Gastroesophageal sphincter (tissue), 4 donors: ENCODE data around the gene MAPK1IP1L. TPM values are rescaled to one million over a fixed set of nuclear protein-coding genes. Genes with fewer than 3 reads are reported as not detected.

Source experiments
- ATAC-seq: fragments of 150-250 bp; one replicate; pipeline ENCODE4 v1.9.1; 2016; ENCODE audit warnings: mild to moderate bottlenecking, moderate library complexity
- H3K27ac ChIP-seq, 4 donors: fragments of 200-600 bp; sonication (generic) in 3 of 4; 1 replicate in 3 of 4; 2 replicates in 1 of 4; pipeline ENCODE4 v1.5.1; 2016 to 2019
- H3K27me3 ChIP-seq: fragments of 200-600 bp; sonication (generic); one replicate; pipeline ENCODE4 v1.5.1; 2019
- H3K36me3 ChIP-seq, 2 donors: fragments of 200-600 bp; sonication (generic); one replicate each; pipeline ENCODE4 v1.5.1; 2019; ENCODE audit warnings: control low read depth in 1 of 2
- H3K4me1 ChIP-seq, 3 donors: fragments of 200-600 bp; sonication (generic); 1 replicate in 2 of 3; 2 replicates in 1 of 3; pipeline ENCODE4 v1.5.1; 2016 to 2019; ENCODE audit warnings: control low read depth in 2 of 3
- H3K4me3 ChIP-seq, 2 donors: fragments of 200-600 bp; sonication (generic); one replicate each; pipeline ENCODE4 v1.5.1; 2019; ENCODE audit warnings: mild to moderate bottlenecking in 1 of 2, moderate library complexity in 1 of 2
- H3K9me3 ChIP-seq, 3 donors: fragments of 200-600 bp; sonication (generic); one replicate each; pipeline ENCODE4 v1.5.1; 2017 to 2019; ENCODE audit warnings: control low read depth in 2 of 3
- CTCF ChIP-seq, 4 experiments: fragments of 200-600 bp in 2 of 4; fragments of 450-650 bp in 2 of 4; sonication (generic) in 1 of 4; IDR thresholded peaks; one replicate each; pipeline ENCODE4 v1.5.1; 2017 to 2019; ENCODE audit warnings: antibody characterized with exemption in 4 of 4, mild to moderate bottlenecking in 2 of 4, moderate library complexity in 2 of 4
- EP300 ChIP-seq: sonication (generic); formaldehyde crosslinking; IDR thresholded peaks from one replicate; pipeline ENCODE4 v1.6.1; 2017; ENCODE audit warnings: antibody characterized with exemption, mild to moderate bottlenecking
- POLR2A ChIP-seq, 2 donors: fragments of 450-650 bp; IDR thresholded peaks; one replicate each; pipeline ENCODE4 v1.6.1; 2017; ENCODE audit warnings: antibody characterized with exemption in 2 of 2, mild to moderate bottlenecking in 2 of 2, moderate library complexity in 1 of 2
- POLR2AphosphoS5 ChIP-seq: sonication (generic); formaldehyde crosslinking; IDR thresholded peaks from one replicate; pipeline ENCODE4 v1.6.1; 2017; ENCODE audit warnings: antibody characterized with exemption
- WGBS, 2 donors: methylation state at CpG; one replicate each; pipeline ENCODE4 v1.1.5; 2018; ENCODE audit warnings: low coverage in 1 of 2; 5-methylcytosine and 5-hydroxymethylcytosine counted together
- total RNA-seq, 4 donors: library from RNA; depleted of rRNA; stranded (reverse); fragments of >200 nt; gene quantifications; one replicate each; pipeline ENCODE4 v1.1.0, GENCODE V29; 2016

MAPK1IP1L gene
- total RNA-seq, 4 donors from 2014 or later: 65.5 to 92.3 (median 73.5) TPM

GRCh38 chr14:55071870-55072640, 20.6 kb downstream of the MAPK1IP1L start:
- Histone ChIP-seq H3K27me3 (no peaks in the 10 kb centered on the region), H3K27ac (peak overlapping the region; percentile 81 to 87 (median 86)), H3K9me3 (no peaks in the 10 kb centered on the region), H3K4me3 (peak overlapping the region in 1 of 2 donors; percentile 17), H3K36me3 (no peaks in the 10 kb centered on the region), H3K4me1 (peaks cover 5 to 47% (median 6%) of the 10 kb centered on the region in 3 donors)
- peak; percentile 71 for TF ChIP-seq POLR2AphosphoS5
- no peak for TF ChIP-seq CTCF (IDR thresholded peaks at IDR 0.05)
- 6% methylated on average over 10 of the region's 10 CpGs for WGBS, 2 donors
- ATAC-seq: peak; percentile 80

DNA sequence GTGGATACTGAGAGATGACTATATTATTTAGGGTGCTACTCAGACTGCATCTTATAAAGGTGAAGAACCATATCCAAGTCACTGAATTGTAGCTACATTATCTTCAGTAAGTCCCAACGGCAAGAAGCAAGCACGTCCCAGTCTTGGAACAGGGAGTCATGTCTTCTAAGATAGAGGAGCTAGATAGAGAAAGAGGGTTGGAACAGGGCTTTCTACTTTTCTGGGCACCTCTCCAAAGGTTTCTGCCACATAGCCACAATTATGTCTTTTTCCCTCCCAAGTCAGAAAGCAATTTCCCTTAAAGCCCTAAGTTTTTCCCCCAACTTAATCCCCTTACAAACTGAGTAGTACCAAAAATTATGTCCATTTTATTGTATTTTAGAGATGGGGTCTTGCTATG, 22.4 kb downstream of the MAPK1IP1L start:
- Histone ChIP-seq H3K4me1 (peaks cover 5 to 47% (median 6%) of the 10 kb centered on the region in 3 donors), H3K9me3 (no peaks in the 10 kb centered on the region), H3K27ac (peak overlapping the region in 3 of 4 donors; percentile 11 to 39 (median 18)), H3K4me3 (no peak overlapping the region), H3K27me3 (no peaks in the 10 kb centered on the region), H3K36me3 (no peaks in the 10 kb centered on the region)
- 29 to 80% methylated on average over 2 of the region's 2 CpGs for WGBS, 2 donors
- no peak for TF ChIP-seq POLR2AphosphoS5
- no peak for TF ChIP-seq CTCF (IDR thresholded peaks at IDR 0.05)
- no peak for TF ChIP-seq POLR2A (IDR thresholded peaks at IDR 0.05)
- no peak for TF ChIP-seq EP300
- ATAC-seq: no peak

- WGBS, 2 donors: 11 to 14% methylated on average over 4 to 5 of the region's 5 CpGs
- Histone ChIP-seq H3K27ac (peak overlapping the region in 3 of 4 donors; percentile 14 to 39 (median 15)), H3K4me3 (no peak overlapping the region), H3K4me1 (peaks cover 5 to 47% (median 6%) of the 10 kb centered on the region in 3 donors), H3K36me3 (no peaks in the 10 kb centered on the region), H3K9me3 (no peaks in the 10 kb centered on the region), H3K27me3 (no peaks in the 10 kb centered on the region)
- ATAC-seq: no peak
- TF ChIP-seq POLR2A (IDR thresholded peaks at IDR 0.05): no peak
- TF ChIP-seq POLR2AphosphoS5: no peak
- TF ChIP-seq CTCF (IDR thresholded peaks at IDR 0.05): no peak
- TF ChIP-seq EP300: no peak
These were observed 23.2 kb downstream of the MAPK1IP1L start for GRCh38 chr14:55074662-55075061.

- Histone ChIP-seq H3K27me3 (no peaks in the 10 kb centered on the region), H3K4me1 (peaks cover 5 to 43% (median 6%) of the 10 kb centered on the region in 3 donors), H3K27ac (no peak overlapping the region), H3K9me3 (no peaks in the 10 kb centered on the region), H3K4me3 (no peak overlapping the region), H3K36me3 (no peaks in the 10 kb centered on the region)
- TF ChIP-seq EP300 (no peak), CTCF (IDR thresholded peaks at IDR 0.05) (no peak), POLR2AphosphoS5 (no peak), POLR2A (IDR thresholded peaks at IDR 0.05) (no peak)
- 62 to 72% methylated on average over 3 of the region's 3 CpGs for WGBS, 2 donors
- ATAC-seq: no peak
These were observed 24.3 kb downstream of the MAPK1IP1L start for GRCh38 chr14:55075628-55076175.
